NT2/D1 (cell line): ENCODE measurements around the gene SLC39A11.
"Not testable (repeated sequence)": the region's sequence is repeated elsewhere in the genome, so short reads cannot be mapped to it uniquely, and the experiment has no call there.

Source experiments
- DNase-seq: peaks from one replicate; pipeline ENCODE4 v3.0.0-alpha.2; 2011; ENCODE audit warnings: low read depth, low spot score
- H3K27me3 ChIP-seq: 2 replicates; pipeline ENCODE4 v1.6.0; 2011; ENCODE audit warnings: mild to moderate bottlenecking; ENCODE audit not compliant: insufficient read length, insufficient read depth
- H3K36me3 ChIP-seq: 2 replicates; pipeline ENCODE4 v1.6.1; 2011; ENCODE audit warnings: mild to moderate bottlenecking, low read length, mixed read lengths; ENCODE audit not compliant: insufficient read depth, insufficient read length
- H3K4me1 ChIP-seq: 2 replicates; pipeline ENCODE4 v1.5.1; 2011; ENCODE audit not compliant: insufficient read depth, insufficient read length
- H3K4me3 ChIP-seq: 2 replicates; pipeline ENCODE4 v1.5.1; 2011; ENCODE audit warnings: low read depth; ENCODE audit not compliant: insufficient read length
- H3K9ac ChIP-seq: 2 replicates; pipeline ENCODE4 v1.6.0; 2011; ENCODE audit warnings: low read depth; ENCODE audit not compliant: insufficient read length
- H3K9me3 ChIP-seq: 2 replicates; pipeline ENCODE4 v1.5.1; 2011; ENCODE audit warnings: mild to moderate bottlenecking, low read length; ENCODE audit not compliant: insufficient read depth
- SUZ12 ChIP-seq: IDR thresholded peaks from 2 replicates; pipeline ENCODE4 v1.6.1; 2011; ENCODE audit not compliant: insufficient read length, insufficient read depth; ENCODE audit errors: extremely low read depth
- YY1 ChIP-seq: IDR thresholded peaks from 2 replicates; pipeline ENCODE4 v1.6.1; 2011; ENCODE audit not compliant: insufficient read length, insufficient read depth
- ZNF274 ChIP-seq: IDR thresholded peaks from 2 replicates; pipeline ENCODE4 v1.6.1; 2011; ENCODE audit warnings: mild to moderate bottlenecking, low read depth, low read length

Gene SLC39A11

GRCh38 chr17:72774236-72774635 lies 318.3 kb downstream of the SLC39A11 start:
- peaks cover 7% of the 10 kb centered on the region; the same call in 1 of the 2 replicates for H3K9me3 ChIP-seq
- no peak overlapping the region for H3K9ac ChIP-seq
- peaks cover 4% of the 10 kb centered on the region for H3K4me1 ChIP-seq
- H3K27me3 ChIP-seq: no peaks in the 10 kb centered on the region
- TF ChIP-seq SUZ12 (no peak), ZNF274 (no peak), YY1 (no peak)
- no peak overlapping the region for H3K4me3 ChIP-seq
- H3K36me3 ChIP-seq: no peaks in the 10 kb centered on the region
- no peak for DNase-seq

- H3K9ac ChIP-seq: not testable (repeated sequence)
Observed at GRCh38 chr17:72773225-72773624, 319.3 kb downstream of the SLC39A11 start.

GRCh38 chr17:72772331-72772821 lies 320.1 kb downstream of the SLC39A11 start:
- Histone ChIP-seq H3K4me1 (peaks cover 4% of the 10 kb centered on the region), H3K36me3 (no peaks in the 10 kb centered on the region), H3K27me3 (no peaks in the 10 kb centered on the region), H3K9ac (no peak overlapping the region), H3K4me3 (no peak overlapping the region), H3K9me3 (peaks cover 15% of the 10 kb centered on the region)
- no peak for TF ChIP-seq ZNF274
- no peak for TF ChIP-seq SUZ12
- no peak for TF ChIP-seq YY1
- no peak for DNase-seq

More at GRCh38 chr17:72773225-72773624, 319.3 kb downstream of the SLC39A11 start:
- not testable (repeated sequence) for H3K27me3 ChIP-seq, H3K4me1 ChIP-seq, H3K9me3 ChIP-seq, DNase-seq, H3K36me3 ChIP-seq, H3K4me3 ChIP-seq

- TF ChIP-seq SUZ12: no peak
- H3K9ac ChIP-seq: no peak overlapping the region
- no peak for DNase-seq
Observed at GRCh38 chr17:72771734-72772133, 320.8 kb downstream of the SLC39A11 start.

GRCh38 chr17:72766761-72767356 lies 325.6 kb downstream of the SLC39A11 start:
- no peak for DNase-seq
- Histone ChIP-seq H3K36me3 (no peaks in the 10 kb centered on the region), H3K27me3 (no peaks in the 10 kb centered on the region), H3K4me1 (no peaks in the 10 kb centered on the region), H3K9ac (no peak overlapping the region), H3K9me3 (peaks cover 39% of the 10 kb centered on the region), H3K4me3 (no peak overlapping the region)
- TF ChIP-seq ZNF274 (no peak), SUZ12 (no peak), YY1 (no peak)

More at GRCh38 chr17:72771734-72772133, 320.8 kb downstream of the SLC39A11 start:
- no peak overlapping the region for H3K4me3 ChIP-seq
- H3K27me3 ChIP-seq: no peaks in the 10 kb centered on the region
- H3K9me3 ChIP-seq: peaks cover 21% of the 10 kb centered on the region
- H3K36me3 ChIP-seq: no peaks in the 10 kb centered on the region
- peaks cover 4% of the 10 kb centered on the region for H3K4me1 ChIP-seq

- no peaks in the 10 kb centered on the region for H3K27me3 ChIP-seq
- TF ChIP-seq ZNF274 (no peak), YY1 (no peak), SUZ12 (no peak)
- H3K4me3 ChIP-seq: no peak overlapping the region
- H3K9ac ChIP-seq: no peak overlapping the region
- H3K9me3 ChIP-seq: peaks cover 37% of the 10 kb centered on the region
- H3K36me3 ChIP-seq: no peaks in the 10 kb centered on the region
- no peaks in the 10 kb centered on the region for H3K4me1 ChIP-seq
- no peak for DNase-seq
Observed at GRCh38 chr17:72765368-72766153, 326.9 kb downstream of the SLC39A11 start.

GRCh38 chr17:72764632-72765041 lies 327.9 kb downstream of the SLC39A11 start:
- Histone ChIP-seq H3K27me3 (no peaks in the 10 kb centered on the region), H3K9ac (no peak overlapping the region), H3K9me3 (peaks cover 33% of the 10 kb centered on the region), H3K4me3 (no peak overlapping the region), H3K4me1 (no peaks in the 10 kb centered on the region), H3K36me3 (no peaks in the 10 kb centered on the region)
- no peak for TF ChIP-seq ZNF274
- no peak for TF ChIP-seq SUZ12
- no peak for TF ChIP-seq YY1
- no peak for DNase-seq
